ENCODE results near the gene SERF2.

DNA sequence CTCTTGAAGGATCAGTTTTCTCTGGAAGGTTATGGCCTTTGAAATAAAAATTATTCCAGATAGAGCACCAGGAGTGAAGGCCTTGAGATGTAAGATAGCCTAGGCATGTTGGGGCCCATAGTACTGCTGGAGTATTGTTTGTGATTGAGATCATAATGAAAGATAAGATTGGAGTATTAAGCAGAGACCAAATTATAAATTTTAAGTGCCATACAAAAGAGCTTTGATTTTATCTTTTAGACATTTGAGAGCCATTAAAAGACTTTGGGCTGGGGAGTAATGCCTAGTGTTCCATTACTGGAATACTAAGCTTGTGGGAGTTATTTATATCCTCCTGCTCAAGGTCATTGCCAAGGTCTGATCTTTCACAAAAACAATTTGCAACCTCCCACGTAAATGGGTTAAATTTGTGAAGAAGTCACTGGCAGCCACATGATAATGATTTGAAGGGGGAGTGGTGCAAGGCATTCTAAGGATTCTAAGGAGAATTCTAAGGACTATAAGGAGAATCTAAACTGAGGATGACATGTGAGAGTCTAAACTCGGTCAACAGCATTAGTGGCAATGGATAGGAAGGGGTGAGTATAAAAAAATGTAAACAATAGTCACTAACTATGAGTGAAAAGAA, 28.2 kb upstream of the SERF2 start:
- no peak for TF ChIP-seq TFE3 (CRISPR knock-in tag; IDR thresholded peaks at IDR 0.05)
- TF ChIP-seq, protein P1, sequence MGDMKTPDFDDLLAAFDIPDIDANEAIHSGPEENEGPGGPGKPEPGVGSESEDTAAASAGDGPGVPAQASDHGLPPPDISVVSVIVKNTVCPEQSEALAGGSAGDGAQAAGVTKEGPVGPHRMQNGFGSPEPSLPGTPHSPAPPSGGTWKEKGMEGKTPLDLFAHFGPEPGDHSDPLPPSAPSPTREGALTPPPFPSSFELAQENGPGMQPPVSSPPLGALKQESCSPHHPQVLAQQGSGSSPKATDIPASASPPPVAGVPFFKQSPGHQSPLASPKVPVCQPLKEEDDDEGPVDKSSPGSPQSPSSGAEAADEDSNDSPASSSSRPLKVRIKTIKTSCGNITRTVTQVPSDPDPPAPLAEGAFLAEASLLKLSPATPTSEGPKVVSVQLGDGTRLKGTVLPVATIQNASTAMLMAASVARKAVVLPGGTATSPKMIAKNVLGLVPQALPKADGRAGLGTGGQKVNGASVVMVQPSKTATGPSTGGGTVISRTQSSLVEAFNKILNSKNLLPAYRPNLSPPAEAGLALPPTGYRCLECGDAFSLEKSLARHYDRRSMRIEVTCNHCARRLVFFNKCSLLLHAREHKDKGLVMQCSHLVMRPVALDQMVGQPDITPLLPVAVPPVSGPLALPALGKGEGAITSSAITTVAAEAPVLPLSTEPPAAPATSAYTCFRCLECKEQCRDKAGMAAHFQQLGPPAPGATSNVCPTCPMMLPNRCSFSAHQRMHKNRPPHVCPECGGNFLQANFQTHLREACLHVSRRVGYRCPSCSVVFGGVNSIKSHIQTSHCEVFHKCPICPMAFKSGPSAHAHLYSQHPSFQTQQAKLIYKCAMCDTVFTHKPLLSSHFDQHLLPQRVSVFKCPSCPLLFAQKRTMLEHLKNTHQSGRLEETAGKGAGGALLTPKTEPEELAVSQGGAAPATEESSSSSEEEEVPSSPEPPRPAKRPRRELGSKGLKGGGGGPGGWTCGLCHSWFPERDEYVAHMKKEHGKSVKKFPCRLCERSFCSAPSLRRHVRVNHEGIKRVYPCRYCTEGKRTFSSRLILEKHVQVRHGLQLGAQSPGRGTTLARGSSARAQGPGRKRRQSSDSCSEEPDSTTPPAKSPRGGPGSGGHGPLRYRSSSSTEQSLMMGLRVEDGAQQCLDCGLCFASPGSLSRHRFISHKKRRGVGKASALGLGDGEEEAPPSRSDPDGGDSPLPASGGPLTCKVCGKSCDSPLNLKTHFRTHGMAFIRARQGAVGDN (CRISPR knock-in tag; IDR thresholded peaks at IDR 0.05): no peak

All from HepG2 (cell line).